Adrenal gland (tissue), 5 donors: ENCODE results near the gene PLEK2.

Experiments
- POLR2A ChIP-seq, 2 donors: fragments of 450-650 bp; IDR thresholded peaks; one replicate each; pipeline ENCODE4 v1.6.1; 2017; ENCODE audit warnings: antibody characterized with exemption in 2 of 2, mild to moderate bottlenecking in 2 of 2, moderate library complexity in 1 of 2
- TF ChIP-seq, protein P1 (sequence below), 6 experiments: fragments of 450-650 bp in 4 of 6; fragments of 200-600 bp in 2 of 6; sonication (generic) in 1 of 6; IDR thresholded peaks; 1 replicate in 5 of 6; 2 replicates in 1 of 6; pipeline versions ENCODE4 v1.5.1 to v1.8.0; 2016 to 2021; ENCODE audit warnings: antibody characterized with exemption in 6 of 6, mild to moderate bottlenecking in 2 of 6, moderate library complexity in 1 of 6
- donor health status: DM: no; HTN: no; CAD: no.

DNA sequence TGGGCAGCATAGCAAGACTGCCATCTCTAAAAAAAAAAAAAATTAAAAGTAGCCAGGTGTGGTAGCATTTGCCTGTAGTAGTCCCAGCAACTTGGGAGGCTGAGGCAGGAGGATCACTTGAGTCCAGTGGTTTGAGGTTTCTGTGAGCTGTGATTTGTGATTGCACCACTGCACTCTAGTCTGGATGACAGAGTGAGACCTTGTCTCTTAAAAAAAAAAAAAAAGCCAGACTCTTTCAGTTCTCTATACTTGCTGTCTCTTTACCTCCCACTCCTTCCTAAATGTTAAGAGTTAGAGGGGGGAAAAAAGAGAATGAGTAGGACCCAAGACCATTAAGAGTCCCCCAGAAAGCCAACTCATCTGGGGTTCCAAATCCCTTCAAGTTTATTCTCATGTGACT lies 34.0 kb downstream of the PLEK2 start:
- TF ChIP-seq, protein P1, sequence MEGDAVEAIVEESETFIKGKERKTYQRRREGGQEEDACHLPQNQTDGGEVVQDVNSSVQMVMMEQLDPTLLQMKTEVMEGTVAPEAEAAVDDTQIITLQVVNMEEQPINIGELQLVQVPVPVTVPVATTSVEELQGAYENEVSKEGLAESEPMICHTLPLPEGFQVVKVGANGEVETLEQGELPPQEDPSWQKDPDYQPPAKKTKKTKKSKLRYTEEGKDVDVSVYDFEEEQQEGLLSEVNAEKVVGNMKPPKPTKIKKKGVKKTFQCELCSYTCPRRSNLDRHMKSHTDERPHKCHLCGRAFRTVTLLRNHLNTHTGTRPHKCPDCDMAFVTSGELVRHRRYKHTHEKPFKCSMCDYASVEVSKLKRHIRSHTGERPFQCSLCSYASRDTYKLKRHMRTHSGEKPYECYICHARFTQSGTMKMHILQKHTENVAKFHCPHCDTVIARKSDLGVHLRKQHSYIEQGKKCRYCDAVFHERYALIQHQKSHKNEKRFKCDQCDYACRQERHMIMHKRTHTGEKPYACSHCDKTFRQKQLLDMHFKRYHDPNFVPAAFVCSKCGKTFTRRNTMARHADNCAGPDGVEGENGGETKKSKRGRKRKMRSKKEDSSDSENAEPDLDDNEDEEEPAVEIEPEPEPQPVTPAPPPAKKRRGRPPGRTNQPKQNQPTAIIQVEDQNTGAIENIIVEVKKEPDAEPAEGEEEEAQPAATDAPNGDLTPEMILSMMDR (IDR thresholded peaks at IDR 0.05), result no peak
- TF ChIP-seq POLR2A (IDR thresholded peaks at IDR 0.05), result no peak
